GM19023 (cell line): Measurements from ENCODE around the gene RHCG.

Experiments used
- ATAC-seq: cut with Tn5 transposase; IDR thresholded peaks from one replicate; pipeline ENCODE4 v1.9.1; 2021; ENCODE audit warnings: mild to moderate bottlenecking, moderate library complexity; ENCODE audit not compliant: unreplicated experiment

The RHCG gene

GRCh38 chr15:89496155-89497098 is at the start of gene RHCG:
Gene RHCG (minus strand): TSS chr15:89496583. CDS start chr15:89496544, 39 bp downstream.
- ATAC-seq: no peak

- no peak for ATAC-seq
These were observed 47.0 kb upstream of the RHCG start for GRCh38 chr15:89543389-89543788.

GRCh38 chr15:89542369-89542768 is 46.0 kb upstream of the RHCG start:
- no peak for ATAC-seq

- no peak for ATAC-seq
These were observed 42.6 kb upstream of the RHCG start for GRCh38 chr15:89539027-89539426.

- no peak for ATAC-seq
These were observed 37.6 kb upstream of the RHCG start for GRCh38 chr15:89533861-89534544.

- ATAC-seq: no peak
These were observed 35.6 kb upstream of the RHCG start for GRCh38 chr15:89531796-89532537.

GRCh38 chr15:89530976-89531375 is 34.6 kb upstream of the RHCG start:
- ATAC-seq: no peak

- ATAC-seq: no peak
These were observed 32.5 kb upstream of the RHCG start for GRCh38 chr15:89528757-89529352.

GRCh38 chr15:89526601-89527441 is 30.4 kb upstream of the RHCG start:
- ATAC-seq: no peak

- ATAC-seq: no peak
These were observed 29.8 kb upstream of the RHCG start for GRCh38 chr15:89526181-89526580.

GRCh38 chr15:89524184-89524583 is 27.8 kb upstream of the RHCG start:
- no peak for ATAC-seq

GRCh38 chr15:89523101-89523500 is 26.7 kb upstream of the RHCG start:
- no peak for ATAC-seq

GRCh38 chr15:89521605-89522004 is 25.2 kb upstream of the RHCG start:
- ATAC-seq: no peak

GRCh38 chr15:89515477-89515876 is 19.1 kb upstream of the RHCG start:
- no peak for ATAC-seq

GRCh38 chr15:89514596-89515406 is 18.4 kb upstream of the RHCG start:
- ATAC-seq: no peak

GRCh38 chr15:89514186-89514585 is 17.8 kb upstream of the RHCG start:
- no peak for ATAC-seq

GRCh38 chr15:89513284-89513683 is 16.9 kb upstream of the RHCG start:
- no peak for ATAC-seq

- no peak for ATAC-seq
These were observed 16.2 kb upstream of the RHCG start for GRCh38 chr15:89512631-89513030.

GRCh38 chr15:89506026-89506686 is 9.8 kb upstream of the RHCG start:
- no peak for ATAC-seq
